AG04449 (cell line): ENCODE measurements around the gene ATXN10.
A peak's percentile ranks its signal among the peaks of the same experiment; 100 is the strongest.

Source experiments
- CTCF ChIA-PET: fragments of 350-600 bp; formaldehyde crosslinking; extraction: SDS; loops from one replicate; lab custom pipeline; 2021; ENCODE audit warnings: antibody characterized with exemption; lab: Yijun Ruan, JAX
- POLR2A ChIA-PET: fragments of 400-600, 350-600 bp; formaldehyde crosslinking; extraction: SDS; loops from one replicate; lab custom pipeline; 2020; ENCODE audit warnings: antibody characterized with exemption, inconsistent platforms; lab: Yijun Ruan, JAX
- DNase-seq: peaks from one replicate; pipeline ENCODE4 v3.0.0-alpha.2; 2010; ENCODE audit warnings: low read depth, low spot score
- H3K4me3 ChIP-seq: 2 replicates; pipeline ENCODE4 v1.5.1; 2011; ENCODE audit warnings: low read depth, mild to moderate bottlenecking, control low read depth, low read length
- TF ChIP-seq, protein P1 (sequence below): IDR thresholded peaks from one replicate; pipeline ENCODE4 v1.5.1; 2011; ENCODE audit warnings: mild to moderate bottlenecking, moderate library complexity, low read length, control low read depth, inconsistent platforms; ENCODE audit not compliant: insufficient read depth; ENCODE audit errors: missing control alignments

The ATXN10 gene

DNA sequence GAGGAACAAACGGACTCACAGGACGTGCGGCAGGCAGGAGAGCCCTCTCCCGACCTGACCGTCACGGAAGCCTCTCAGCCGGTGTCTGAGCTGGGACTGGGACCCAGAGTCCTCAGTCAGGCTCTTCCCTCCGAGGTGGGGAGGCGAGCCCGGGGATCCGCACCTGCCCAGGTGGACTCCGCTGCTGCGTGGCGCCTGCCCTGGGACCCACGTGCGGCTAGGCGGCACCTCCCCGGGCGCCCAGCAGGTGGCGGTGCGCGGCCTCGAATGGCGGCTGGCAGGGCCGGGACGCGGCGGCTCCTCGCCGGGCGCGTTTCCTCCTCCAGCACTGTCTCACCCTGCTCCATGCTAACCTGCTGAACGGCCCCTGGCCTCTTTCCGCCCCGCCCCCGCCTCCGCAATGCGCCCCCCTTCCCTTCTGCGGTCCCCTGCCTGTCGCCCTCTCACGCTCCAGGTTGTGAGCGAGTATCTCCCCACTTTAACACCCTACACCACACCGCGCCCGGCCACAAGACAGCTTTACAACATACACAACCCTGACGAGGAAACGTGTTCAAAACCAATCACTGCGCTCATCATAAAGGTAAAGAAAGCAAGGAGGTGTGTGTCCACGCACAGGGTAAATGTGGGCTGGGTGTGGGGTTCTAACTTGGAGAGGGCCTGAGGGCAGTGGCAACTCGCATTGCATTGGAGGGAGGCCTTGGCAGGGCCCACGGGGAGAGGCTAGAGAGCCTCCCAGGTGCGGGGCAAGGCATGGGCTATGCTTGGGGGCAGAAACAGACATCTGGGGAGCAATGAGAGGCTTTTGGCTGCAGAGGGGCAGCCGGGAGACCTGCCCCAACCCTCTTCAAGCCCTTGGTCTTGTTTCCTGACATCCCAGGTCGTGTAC, 25.9 kb upstream of the ATXN10 start:
- DNase-seq, result no peak
- ChIA-PET CTCF (interaction anchor here (0.5 to 2.9 kb wide), 46 partner anchors 8 to 342 kb away, joined by 3 to 44 read pairs (median 5); no protein-coding TSS in a partner anchor), POLR2A (no interaction called here)
- TF ChIP-seq, protein P1, sequence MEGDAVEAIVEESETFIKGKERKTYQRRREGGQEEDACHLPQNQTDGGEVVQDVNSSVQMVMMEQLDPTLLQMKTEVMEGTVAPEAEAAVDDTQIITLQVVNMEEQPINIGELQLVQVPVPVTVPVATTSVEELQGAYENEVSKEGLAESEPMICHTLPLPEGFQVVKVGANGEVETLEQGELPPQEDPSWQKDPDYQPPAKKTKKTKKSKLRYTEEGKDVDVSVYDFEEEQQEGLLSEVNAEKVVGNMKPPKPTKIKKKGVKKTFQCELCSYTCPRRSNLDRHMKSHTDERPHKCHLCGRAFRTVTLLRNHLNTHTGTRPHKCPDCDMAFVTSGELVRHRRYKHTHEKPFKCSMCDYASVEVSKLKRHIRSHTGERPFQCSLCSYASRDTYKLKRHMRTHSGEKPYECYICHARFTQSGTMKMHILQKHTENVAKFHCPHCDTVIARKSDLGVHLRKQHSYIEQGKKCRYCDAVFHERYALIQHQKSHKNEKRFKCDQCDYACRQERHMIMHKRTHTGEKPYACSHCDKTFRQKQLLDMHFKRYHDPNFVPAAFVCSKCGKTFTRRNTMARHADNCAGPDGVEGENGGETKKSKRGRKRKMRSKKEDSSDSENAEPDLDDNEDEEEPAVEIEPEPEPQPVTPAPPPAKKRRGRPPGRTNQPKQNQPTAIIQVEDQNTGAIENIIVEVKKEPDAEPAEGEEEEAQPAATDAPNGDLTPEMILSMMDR, result peak; percentile 89
- H3K4me3 ChIP-seq, result peak overlapping the region; percentile 43

DNA sequence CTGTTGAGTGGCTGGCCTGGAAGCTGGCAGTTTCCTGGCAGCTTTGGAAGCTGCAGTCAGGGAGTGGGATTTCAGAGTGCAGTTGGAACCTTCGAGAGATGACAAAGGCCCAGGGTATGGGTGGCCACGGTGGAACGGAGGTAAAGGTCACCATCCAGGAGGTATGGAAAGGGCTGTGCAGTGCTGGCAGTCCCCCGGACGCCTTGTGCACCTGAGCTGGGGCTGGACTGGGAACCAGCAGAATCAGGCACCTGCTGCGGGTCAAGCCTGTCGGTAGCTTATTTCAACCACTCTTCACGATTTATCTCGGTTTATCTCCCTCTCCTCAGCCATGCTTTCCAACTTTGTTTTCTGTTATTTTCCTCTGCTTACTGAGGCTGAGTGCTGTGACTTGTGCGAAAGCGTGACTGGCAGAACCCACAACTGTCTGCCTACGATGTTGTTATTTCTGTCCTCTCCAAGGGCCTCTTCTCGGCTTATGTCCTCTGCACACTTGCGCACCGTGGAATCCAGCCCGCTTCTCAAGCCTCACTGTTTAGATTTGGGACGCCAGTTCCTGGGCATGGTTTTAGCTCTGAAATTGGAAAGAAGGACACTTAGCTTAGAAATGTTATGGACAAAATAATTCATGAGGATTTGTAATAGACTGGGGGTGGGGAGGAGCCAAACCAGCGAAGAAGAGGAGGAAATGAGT, 24.0 kb upstream of the ATXN10 start:
- TF ChIP-seq, protein P1, result no peak
- no peak overlapping the region for H3K4me3 ChIP-seq
- ChIA-PET CTCF (interaction anchor here (0.8 to 2.0 kb wide), 10 partner anchors 14 to 380 kb away, joined by 3 to 20 read pairs (median 3); no protein-coding TSS in a partner anchor), POLR2A (interaction anchor here (0.6 kb wide), 1 partner anchor 399 kb away, joined by 3 read pairs; no protein-coding TSS in a partner anchor)
- DNase-seq, result no peak

DNA sequence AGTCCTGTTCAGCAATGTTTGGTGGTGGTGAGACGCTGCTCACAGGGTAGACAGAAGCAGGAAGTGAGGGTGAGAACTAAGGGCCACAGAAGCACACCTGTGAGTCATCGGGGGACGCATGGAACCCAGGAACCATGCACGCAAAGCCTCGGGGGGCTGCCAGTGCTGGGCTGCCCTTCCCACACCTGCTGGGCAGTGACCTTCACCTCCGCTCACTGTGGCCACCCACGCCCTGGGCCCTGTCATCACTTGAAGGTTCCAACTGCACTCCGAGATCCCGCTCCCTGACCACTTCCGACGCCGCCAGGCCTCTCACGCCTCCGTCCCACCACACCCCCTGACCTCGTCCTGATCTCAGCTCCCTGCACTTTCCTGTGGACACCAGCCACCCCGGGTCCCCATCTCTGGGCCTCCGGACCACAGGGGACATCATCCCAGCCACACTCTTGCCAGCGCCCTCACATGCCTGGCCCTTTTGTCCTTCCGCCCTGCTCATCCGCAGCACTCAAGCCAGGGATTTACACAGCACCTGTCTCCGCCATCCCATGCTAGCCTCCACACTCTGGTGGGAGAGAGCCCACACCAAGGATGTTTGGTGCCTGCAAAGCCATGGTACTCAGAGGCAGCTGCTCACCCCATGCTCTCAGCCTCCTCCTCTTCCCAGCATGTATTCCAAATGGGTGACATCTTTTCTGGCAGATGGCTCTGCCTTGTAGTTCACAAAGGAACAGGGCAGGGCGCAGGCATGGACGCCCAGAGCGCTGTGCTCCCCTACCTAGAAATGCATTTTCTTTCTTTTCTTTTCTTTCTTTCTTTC, 23.1 kb upstream of the ATXN10 start:
- CTCF ChIA-PET, result interaction anchor here (1.0 to 2.1 kb wide), 6 partner anchors 10 to 346 kb away, joined by 3 to 20 read pairs (median 4); no protein-coding TSS in a partner anchor
- TF ChIP-seq, protein P1, result no peak
- POLR2A ChIA-PET, result no interaction called here
- DNase-seq, result no peak
- H3K4me3 ChIP-seq, result no peak overlapping the region

DNA sequence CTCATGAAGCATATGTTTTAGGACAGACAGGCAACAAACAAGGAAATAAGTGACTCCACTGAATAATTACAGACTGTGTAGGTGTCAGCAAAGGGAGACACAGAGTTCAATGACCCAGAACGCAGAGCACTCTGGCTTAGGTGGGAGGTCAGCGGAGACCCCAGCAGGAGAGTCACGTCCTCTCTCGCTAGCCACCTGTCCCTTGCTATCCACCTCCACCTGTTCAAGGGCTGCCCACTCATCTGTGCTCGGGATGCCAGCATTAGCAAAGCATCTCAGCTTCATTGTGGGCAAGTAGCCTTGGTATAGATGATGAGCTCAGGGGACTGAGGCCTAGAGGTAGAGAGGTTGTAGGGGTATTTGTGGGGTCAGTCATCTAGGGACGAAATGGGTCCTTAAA, 21.8 kb upstream of the ATXN10 start:
- POLR2A ChIA-PET, result no interaction called here
- no peak overlapping the region for H3K4me3 ChIP-seq
- CTCF ChIA-PET, result interaction anchor here (0.7 to 3.7 kb wide), 5 partner anchors 9 to 356 kb away, joined by 3 to 21 read pairs (median 6); no protein-coding TSS in a partner anchor
- TF ChIP-seq, protein P1, result no peak
- DNase-seq, result no peak

- TF ChIP-seq, protein P1, result no peak
- POLR2A ChIA-PET, result no interaction called here
- DNase-seq, result no peak
- CTCF ChIA-PET, result interaction anchor here (2.1 to 3.7 kb wide), 3 partner anchors 8 to 213 kb away, joined by 4 to 21 read pairs (median 7); no protein-coding TSS in a partner anchor
- H3K4me3 ChIP-seq, result no peak overlapping the region
Observed at GRCh38 chr22:45650721-45651120, 20.9 kb upstream of the ATXN10 start.
